ENCODE results near the gene TBX6.
A peak's percentile ranks its signal among the peaks of the same experiment; 100 is the strongest.
"Not testable (repeated sequence)": the region's sequence is repeated elsewhere in the genome, so short reads cannot be mapped to it uniquely, and the experiment has no call there.

TBX6 gene

DNA sequence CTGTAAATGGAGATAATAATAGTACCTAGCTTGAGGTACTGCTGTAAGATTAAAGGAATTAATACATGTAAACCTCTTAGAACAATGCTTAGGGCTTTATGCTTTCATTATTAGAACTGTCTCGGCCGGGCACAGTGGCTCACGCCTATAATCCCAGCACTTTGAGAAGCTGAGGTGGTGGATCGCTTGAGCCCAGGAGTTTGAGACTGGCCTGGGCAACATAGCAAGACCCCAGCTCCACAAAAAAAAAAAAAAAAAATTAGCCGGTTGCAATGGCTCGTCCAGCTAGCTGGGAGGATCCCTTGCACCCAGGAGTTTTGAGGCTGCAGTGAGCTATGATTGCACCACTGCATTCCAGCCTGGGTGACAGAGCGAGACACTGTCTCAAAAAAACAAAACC is 23.1 kb upstream of the TBX6 start:
- peak overlapping the region in 9 of 21 experiments; percentile 4 to 59 (median 31) for H3K27ac ChIP-seq
- H3K4me3 ChIP-seq, result not testable (repeated sequence)

DNA sequence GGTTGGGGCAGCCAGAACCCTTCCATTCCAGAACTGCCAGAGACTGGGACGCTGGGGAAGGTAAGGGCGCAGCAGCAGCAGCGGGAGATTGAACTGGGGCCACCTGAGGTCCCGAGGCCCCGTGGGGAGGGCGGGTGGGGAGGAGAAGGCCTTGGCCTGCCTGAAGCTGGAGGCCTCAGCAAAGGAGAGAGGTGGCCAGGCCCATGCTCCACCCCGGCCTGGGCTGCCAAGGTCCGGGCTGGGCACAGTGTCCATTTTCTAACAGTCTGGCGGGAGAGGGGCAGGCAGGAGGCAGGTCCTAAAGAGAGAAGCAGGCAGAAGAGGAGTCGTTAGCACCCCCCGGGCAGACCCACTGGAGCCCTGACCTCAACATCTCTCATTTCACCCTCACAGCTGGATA is 22.7 kb upstream of the TBX6 start:
- peak overlapping the region in 16 of 21 experiments; percentile 3 to 59 (median 25) for H3K27ac ChIP-seq

DNA sequence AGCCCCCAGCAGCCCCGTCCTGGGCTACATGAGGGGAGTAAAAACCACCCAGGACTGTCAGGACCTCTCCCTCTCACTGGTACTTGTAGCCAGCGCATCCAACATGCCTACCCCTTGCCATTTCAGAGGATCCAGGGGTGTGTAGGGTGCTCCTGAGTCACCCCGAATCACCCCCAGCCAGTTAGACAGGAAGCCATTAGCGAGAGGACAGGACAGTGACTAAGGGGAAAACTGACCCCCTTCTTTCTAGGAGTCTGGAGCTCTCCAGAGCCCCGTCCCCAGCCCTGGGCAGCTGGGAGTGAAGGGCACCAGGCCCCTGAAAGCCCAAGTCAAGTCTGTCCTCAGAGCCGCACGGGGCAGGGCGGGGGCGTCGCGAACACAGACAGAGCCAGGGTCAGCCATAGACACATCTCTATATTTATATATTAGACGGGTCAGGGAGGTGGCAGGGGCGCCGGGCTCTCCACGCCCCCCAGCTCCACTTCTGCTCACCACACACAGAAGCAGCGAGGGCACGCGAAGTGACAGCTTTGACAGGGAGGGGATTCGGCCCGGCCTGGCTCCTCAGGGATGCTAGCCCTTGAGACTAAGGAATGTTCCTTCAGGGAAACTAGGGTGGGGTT is 22.1 kb upstream of the TBX6 start:
- peak overlapping the region in 16 of 21 experiments; percentile 3 to 59 (median 35) for H3K27ac ChIP-seq
- no peak overlapping the region for H3K4me3 ChIP-seq

More for the DNA sequence above, 22.7 kb upstream of the TBX6 start:
- H3K4me3 ChIP-seq, result no peak overlapping the region

DNA sequence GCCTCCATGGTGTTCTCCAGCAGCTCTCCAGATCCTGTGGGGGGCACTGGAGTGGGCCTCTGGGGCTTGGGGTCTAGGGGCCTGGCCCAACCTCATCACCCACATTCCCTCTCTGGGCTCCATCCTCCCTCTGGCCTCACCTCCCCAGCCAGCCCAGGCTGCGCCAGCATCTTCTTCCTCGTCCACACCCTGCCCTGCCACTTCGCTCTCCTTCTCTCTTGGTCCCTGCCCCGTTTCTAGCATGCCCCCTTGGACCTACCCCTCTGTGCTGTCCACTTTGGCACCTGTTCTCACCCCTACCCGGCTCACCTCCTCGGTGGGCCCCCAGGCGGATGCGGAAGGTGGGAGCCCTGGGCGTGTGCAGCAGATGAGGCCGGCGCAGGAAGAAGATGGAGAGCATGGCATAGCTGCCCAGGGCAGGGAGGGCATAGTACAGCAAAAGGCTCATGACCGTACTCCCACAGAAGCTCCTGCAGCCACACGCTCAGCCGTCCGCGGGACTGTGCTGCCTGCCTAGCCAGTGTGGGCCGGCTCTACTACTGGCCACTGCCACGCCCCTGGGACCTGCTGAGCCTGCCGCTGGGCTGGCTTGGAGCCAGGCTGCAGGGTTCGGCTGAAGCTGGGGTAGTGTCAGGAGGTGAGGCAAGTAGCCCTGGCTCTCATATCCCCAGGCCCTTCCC is 21.4 kb upstream of the TBX6 start, which contains the start of gene GDPD3:
TSS of gene GDPD3 (minus strand) at position 507 of the 680 bp plus-strand sequence. CDS start at position 448, 59 bp downstream.
- H3K27ac ChIP-seq, result peak within 1 kb of the TSS in 17 of 21 experiments; percentile 3 to 59 (median 34)
- H3K4me3 ChIP-seq, result no peak within 1 kb of the TSS

DNA sequence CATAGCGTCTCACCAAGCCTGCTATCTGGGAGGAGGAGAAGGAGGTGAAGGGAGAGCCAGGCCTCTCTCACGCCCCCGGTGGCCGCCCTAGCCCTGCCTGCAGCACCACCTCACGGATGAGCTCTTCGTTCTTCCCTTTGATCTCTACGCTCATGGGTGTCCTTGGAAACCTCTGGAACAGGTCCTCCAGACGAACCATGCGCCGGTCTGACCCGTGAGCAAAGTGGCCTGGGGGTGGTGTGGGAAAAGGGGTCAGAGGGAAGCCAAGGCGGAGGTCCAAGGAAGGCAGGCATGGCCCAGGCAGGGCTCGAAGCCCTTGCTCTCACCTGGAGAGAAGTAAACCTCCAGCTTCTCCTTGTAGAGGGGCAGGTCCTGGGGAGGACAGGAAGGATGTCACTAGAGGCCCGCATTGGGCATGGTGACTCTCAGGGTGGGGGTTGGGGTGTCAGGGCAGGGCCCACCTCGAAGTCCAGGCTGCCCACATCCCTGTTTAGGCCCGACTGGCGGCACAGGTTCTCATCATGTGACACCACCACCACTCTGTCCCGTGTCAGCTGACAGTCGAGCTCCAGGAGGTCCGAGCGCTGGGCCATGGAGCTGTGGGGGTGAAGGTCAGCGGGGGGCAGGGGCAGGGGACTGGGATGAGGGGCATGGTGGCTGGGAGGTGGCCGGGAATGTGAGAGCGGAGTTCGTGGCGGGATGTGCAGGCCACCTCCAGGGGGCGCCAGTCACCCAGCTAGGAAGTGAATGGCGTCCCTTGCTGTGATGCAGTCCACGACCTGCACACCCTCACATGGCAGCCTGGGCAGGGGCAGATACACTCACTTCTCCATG is 20.7 kb upstream of the TBX6 start:
- Histone ChIP-seq H3K4me3 (no peak overlapping the region), H3K27ac (peak overlapping the region in 2 of 21 experiments; percentile 10 to 40)

DNA sequence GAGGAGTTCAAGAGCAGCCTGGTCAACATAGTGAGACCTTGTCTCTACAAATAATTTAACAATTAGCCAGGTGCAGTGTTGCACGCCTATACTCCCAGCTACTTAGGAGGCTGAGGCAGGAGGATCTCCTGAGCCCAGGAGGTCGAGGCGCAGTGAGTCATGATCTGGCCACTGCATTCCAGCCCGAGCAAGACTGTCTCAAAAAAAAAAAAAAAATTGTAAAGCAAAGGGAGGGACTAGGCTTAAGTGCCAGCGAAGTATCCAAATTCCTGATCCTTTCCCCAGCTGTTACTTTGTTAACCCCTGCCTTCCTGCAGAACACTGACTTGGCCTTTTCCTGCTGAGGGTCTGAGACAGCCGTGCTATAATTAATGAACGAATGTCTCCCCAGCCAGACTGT is 18.9 kb upstream of the TBX6 start:
- Histone ChIP-seq H3K4me3 (no peak overlapping the region), H3K27ac (no peak overlapping the region)

DNA sequence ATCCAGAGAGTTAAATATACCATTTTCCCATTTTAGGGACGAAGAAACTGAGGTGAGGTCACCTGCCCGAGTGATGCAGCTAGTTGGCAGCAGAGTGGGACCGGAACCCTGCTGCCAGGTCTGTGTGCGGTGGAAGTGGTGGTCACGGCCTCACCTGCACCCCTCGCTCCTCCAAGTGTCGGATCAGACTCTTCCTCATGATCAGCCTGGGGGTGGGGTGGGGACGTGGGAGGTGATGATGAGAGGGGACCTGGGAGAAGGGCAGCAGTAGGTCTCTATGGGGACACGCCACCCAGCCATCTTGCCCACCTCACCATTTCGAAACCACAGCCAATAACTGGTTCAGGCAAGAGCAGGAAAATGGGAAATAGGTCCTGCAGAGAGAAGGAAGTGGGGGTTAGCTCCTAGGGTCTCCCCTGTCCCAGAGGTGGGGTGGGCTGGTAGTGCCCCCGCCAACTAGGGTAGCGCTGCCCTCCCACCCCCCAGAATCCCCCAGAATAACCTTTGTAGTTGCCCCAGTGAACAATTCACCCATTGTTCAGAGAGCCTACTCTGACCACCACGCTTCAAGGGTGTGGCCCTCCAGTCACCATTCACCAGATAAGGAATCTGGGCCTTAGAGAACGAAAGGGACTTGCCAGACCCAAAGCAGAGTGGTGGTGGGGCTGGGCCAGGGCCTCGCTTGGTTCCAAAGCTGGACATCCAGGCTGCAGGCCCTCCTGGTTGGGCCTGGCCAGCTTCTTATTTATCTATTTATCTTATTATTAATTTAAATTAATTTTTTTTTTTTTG is 16.5 kb upstream of the TBX6 start:
- no peak overlapping the region for H3K27ac ChIP-seq

DNA sequence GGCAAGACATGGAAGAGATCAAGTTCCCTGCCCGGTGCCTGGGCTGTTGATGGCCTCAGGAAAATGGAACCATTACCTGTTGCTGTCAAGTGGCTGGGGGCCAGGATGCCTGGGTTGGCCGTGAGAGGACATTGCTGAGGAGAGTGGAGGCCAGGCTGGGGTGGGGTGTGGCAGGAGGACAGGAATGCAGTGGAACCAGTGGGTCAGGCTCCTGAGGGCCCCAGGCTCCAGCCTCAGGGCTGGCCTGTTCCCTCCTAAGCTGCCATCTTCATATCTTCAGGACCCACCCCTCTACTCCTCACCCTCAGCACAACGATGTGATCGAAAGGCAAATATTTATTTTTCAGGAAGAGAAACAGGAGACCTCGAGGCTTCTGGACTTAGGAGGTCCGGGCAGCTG is 12.8 kb upstream of the TBX6 start:
- Histone ChIP-seq H3K27ac (peak overlapping the region in 1 of 21 experiments; percentile 17), H3K4me3 (no peak overlapping the region)

More for the DNA sequence above, 16.5 kb upstream of the TBX6 start:
- no peak overlapping the region for H3K4me3 ChIP-seq

DNA sequence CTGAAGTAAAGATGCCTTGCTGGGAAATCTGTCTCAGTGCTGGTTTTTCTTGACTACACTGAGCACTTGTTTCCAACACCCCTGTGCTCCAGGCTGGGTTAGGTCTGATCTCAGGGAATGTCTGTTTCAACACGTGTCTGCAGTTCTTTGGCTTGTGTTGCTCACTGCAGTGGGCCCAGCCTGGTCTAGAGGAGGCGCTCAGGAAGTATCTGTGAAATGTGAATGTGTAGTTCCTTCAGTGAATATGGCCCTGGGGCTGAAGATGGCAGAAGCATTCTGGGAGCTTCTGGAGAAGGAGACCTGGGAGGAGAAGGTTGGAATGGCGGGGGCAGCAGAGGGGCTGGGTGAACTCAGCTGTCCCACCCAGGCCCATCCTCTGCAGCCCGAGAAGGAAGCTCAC is 12.4 kb upstream of the TBX6 start:
- Histone ChIP-seq H3K27ac (peak overlapping the region in 1 of 21 experiments; percentile 17), H3K4me3 (no peak overlapping the region)

DNA sequence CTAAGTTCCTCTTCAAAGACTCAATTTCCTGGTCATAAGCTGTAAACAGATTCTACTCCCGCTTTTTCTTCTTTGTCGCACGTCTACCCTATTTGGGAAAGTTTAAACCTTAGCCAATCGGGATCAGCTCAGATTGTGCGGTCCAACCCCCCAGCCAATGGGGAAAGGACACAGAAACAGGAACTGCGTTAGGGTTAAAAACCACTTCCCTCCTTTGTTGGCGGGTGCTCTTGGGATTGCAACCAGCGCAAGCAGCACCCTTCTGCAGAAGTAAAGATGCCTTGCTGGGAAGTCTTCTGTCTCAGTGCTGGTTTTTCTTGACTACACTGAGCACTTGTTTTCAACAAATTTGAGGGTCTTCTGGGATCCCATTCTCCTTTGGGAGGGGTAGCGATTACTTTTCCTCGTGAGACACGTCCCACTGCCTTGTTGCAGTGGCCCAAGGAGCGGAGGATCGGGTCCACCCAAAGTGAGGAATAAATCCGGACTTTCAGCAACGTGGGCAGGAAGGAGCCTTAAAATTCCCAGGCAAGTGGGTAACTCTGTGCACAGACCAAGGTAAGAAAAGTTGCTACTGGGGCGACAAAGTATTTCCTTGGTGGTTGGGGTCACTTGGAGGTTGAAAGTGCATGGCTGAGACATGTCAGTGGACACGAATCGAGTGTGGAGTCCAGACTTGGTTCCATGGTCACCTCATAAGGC is 5.3 kb upstream of the TBX6 start:
- Histone ChIP-seq H3K27ac (peak overlapping the region in 20 of 21 experiments; percentile 79 to 98 (median 92)), H3K4me3 (peak overlapping the region in 5 of 7 experiments; percentile 40 to 80 (median 61))

DNA sequence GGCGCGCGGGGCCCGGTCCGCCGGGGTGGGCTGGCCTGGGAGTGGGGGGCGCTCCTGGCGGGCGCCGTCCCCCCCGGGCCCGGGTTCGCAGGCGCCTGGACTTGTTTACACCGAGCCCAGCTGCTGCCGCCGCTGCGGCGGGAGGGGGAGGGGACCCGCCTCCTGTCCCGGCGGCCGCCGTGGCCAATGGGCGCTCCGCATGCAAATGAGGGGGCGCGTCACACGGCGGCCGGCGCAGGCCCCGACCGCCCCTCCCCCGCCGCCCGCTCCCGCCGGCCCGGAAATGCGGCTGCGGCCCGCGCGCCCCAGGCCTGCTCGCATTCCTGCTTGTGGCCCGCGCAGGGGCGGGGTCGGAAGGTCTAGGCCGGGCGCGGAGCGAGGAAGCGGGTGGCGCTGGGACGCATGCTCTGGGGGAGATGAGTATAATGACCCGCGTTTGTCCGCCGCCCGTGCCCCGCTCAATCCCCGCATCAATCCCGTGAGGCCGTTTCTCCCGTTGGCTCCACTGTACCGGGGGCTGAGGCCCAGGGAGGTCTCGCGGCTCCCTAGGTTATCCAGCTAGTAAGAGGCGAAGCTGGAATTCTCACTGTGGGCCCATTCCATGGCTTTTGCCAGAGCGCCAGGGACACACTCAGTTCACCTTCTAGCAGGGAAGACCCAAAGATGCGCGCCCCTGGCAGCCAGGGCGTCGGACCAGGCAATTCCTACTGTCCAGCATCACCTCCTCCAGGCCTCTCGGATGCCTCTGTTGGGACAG is 4.6 kb upstream of the TBX6 start, which contains the start of gene YPEL3:
TSS of gene YPEL3 (minus strand) at position 109 of the 757 bp plus-strand sequence. CDS start 731 bp downstream, outside the sequence.
- Histone ChIP-seq H3K4me3 (peak within 1 kb of the TSS; percentile 40 to 80 (median 61)), H3K27ac (peak within 1 kb of the TSS; percentile 62 to 98 (median 92))

DNA sequence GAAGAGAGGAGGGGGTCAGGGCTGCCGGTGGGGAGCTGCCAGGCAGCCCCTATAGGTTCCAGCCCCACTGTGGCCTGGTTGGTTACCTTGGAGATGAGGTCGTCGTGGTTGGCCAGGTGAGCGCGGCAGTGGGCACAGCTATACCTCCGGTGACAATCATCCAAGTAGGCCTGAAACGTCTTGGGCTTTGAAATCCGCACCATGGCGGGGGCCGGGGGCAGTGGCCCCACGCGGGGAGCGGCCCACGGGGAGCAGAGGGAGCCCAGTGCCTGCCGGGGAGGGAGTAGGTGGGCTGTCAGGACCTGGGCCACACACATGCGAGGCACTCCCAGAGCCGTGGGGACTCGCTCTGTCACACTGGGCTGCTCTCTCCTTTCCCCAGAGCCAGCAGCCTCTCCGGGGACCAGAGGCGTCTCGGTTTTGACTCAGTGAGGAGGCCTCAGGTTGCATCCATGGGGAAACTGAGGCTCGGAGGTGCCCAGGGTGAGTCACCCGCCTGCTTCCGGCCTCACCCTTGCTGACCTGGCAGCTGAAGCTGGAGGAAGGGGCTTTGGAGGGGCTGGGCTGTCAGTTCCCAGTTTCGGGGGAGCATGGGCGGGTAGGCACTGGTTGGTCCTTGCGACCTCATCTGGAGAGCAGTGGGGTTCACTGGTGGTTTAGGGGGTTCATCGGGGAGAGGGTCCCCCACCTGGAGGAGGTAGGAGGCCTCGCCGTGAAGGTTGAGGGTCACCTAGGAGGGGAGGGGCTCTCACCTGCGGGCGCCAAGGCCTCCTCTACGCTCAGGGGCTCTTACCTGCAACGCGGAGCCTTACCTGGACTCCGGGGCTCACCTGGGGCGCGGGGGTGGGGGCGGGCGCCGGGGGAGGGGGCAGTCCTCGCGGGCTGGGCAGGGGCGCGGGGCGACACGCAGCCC is 3.7 kb upstream of the TBX6 start:
- Histone ChIP-seq H3K4me3 (peak overlapping the region; percentile 40 to 80 (median 61)), H3K27ac (peak overlapping the region; percentile 62 to 98 (median 92))

DNA sequence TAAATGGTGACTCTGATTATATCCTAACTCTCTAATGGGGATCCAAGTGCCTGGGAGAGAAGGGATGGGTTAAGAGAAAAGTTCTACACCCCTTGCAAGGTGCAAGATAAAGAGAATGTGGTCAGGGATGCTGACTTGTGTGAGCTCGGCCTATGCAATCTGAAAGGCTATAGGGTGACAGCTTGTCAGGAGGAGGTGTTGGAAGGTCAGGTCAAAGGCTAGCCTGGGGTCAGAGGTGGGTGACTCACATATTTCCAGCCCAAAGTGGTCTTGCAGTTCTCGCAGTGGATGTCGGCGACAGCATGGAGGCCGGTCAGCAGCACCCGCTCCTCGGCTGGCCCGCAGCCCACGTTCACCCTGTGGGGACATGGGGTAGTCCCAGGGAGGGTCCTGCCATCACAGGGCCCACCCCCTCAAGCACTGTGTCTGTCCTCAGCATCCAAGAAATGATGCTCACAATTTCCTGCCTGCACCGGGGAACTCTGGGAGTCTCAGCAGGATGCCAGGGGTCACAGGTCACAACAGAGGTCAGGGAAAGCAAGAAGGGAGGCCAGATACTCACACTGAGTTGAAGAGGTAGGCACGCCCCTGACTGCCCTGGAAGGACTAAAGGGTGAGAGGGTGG is 2.9 kb upstream of the TBX6 start:
- H3K27ac ChIP-seq, result peak overlapping the region; percentile 62 to 98 (median 92)
- peak overlapping the region; percentile 40 to 80 (median 61) for H3K4me3 ChIP-seq

DNA sequence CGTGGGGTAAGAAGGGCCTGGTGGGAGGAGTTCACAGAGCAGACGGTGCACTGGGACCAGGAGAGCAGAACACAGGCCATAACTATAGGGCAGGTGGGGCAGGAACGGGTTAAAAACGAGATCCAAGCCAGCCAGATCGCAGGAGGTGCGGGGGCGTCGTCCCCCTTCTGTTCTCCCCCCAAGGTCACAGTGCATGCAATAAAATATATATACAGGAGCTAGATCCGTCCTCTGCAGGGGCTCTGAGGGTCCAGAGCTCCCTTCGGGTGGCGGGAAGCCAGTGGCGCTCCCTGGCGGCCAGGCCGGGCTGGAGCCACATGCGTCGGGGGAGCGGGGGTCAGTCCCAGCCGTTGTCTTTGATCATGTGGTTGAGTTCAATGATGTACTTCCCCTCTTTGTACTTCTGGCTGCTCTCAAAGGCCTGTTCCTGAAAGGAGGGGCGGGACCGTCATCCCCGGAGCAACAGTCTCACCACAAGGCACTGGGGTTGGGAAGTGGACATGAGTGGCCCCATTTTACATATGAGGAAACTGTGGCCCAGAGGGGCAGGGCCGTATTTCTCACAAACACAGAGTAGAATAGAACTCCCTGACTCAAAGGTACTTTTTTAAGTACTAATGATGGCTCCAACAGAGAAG is 768 bp upstream of the TBX6 start:
- H3K4me3 ChIP-seq, result peak overlapping the region; percentile 39 to 51 (median 45)
- peak overlapping the region in 20 of 21 experiments; percentile 70 to 93 (median 84) for H3K27ac ChIP-seq

DNA sequence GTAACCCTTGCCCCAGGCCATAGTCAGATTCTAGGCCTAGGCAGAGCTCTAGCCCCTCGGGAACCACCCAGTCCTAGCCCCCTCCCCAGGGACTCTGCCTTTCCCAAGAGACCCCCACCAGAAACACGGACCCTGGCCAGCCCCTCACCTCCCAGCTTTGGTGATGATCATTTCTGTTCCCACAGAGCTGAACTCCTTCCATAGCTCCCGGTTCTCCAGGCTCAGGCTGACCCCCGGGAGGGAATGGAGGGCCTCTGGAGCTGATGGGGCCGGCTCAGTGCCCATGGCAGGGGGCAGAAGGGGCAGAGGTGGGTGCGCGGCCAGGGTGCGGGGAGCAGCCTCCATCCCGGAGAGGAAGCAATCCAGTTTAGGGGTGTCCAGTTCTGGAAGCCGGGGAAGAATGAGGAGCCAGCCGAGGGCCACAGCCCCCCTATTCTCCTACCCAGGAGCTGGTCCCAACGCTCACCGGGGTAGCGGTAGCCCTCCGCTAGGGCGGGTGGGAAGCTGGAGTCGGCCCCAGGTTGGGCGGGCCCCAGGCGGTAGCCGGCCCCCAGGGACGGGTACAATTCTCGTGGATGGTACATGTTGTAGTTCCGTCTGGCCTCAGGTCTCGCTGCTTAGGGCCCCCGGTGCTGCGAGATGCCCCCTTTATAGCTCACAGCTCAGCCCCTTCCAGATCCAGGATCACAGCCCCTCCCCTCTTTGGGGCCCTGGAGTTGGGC is 953 bp downstream of the TBX6 start:
- Histone ChIP-seq H3K27ac (peak overlapping the region; percentile 27 to 93 (median 84)), H3K4me3 (peak overlapping the region in 6 of 7 experiments; percentile 39 to 51 (median 46))
